Thyroid gland (tissue), 4 donors: ENCODE results near the gene SLC30A1.
"Not testable (repeated sequence)": the region's sequence is repeated elsewhere in the genome, so short reads cannot be mapped to it uniquely, and the experiment has no call there.

ENCODE experiments used
- POLR2A ChIP-seq, 2 donors: fragments of 450-650 bp; IDR thresholded peaks; one replicate each; pipeline ENCODE4 v1.6.1; 2017; ENCODE audit warnings: antibody characterized with exemption in 2 of 2, mild to moderate bottlenecking in 2 of 2, moderate library complexity in 1 of 2
- TF ChIP-seq, protein P1 (sequence below), 6 experiments: fragments of 200-600 bp in 3 of 6; fragments of 450-650 bp in 3 of 6; sonication (generic) in 3 of 6; IDR thresholded peaks; one replicate each; pipeline ENCODE4 v1.5.1; 2016 to 2019; ENCODE audit warnings: antibody characterized with exemption in 6 of 6, mild to moderate bottlenecking in 2 of 6, inconsistent platforms in 1 of 6, moderate library complexity in 1 of 6

DNA sequence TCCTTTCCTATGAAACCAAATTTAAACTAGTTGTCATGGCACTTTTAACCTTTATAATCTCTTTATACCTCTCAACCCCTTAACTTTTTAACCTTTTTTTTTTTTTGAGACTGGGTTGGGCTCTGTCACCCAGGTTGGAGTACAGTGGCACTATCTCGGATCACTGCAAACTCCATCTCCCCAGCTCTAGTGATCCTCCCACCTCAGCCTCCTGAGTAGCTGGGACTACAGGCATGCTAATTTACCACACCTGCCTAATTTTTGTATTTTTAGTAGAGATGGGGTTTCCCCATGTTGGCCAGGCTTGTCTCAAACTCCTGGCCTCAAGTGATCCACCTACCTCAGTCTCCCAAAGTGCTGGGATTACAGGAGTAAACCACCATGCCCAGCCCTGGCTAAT, 8.6 kb downstream of the SLC30A1 start:
- TF ChIP-seq, protein P1, sequence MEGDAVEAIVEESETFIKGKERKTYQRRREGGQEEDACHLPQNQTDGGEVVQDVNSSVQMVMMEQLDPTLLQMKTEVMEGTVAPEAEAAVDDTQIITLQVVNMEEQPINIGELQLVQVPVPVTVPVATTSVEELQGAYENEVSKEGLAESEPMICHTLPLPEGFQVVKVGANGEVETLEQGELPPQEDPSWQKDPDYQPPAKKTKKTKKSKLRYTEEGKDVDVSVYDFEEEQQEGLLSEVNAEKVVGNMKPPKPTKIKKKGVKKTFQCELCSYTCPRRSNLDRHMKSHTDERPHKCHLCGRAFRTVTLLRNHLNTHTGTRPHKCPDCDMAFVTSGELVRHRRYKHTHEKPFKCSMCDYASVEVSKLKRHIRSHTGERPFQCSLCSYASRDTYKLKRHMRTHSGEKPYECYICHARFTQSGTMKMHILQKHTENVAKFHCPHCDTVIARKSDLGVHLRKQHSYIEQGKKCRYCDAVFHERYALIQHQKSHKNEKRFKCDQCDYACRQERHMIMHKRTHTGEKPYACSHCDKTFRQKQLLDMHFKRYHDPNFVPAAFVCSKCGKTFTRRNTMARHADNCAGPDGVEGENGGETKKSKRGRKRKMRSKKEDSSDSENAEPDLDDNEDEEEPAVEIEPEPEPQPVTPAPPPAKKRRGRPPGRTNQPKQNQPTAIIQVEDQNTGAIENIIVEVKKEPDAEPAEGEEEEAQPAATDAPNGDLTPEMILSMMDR (IDR thresholded peaks at IDR 0.05) = not testable (repeated sequence)
- not testable (repeated sequence) for TF ChIP-seq POLR2A (IDR thresholded peaks at IDR 0.05)
